GM18907 (cell line): ENCODE data around the gene SENP1.
"Not testable (repeated sequence)": the region's sequence is repeated elsewhere in the genome, so short reads cannot be mapped to it uniquely, and the experiment has no call there.

Experiments used
- ATAC-seq: cut with Tn5 transposase; IDR thresholded peaks from one replicate; pipeline ENCODE4 v1.9.1; 2021; ENCODE audit warnings: mild to moderate bottlenecking, moderate library complexity; ENCODE audit not compliant: unreplicated experiment

The SENP1 gene

DNA sequence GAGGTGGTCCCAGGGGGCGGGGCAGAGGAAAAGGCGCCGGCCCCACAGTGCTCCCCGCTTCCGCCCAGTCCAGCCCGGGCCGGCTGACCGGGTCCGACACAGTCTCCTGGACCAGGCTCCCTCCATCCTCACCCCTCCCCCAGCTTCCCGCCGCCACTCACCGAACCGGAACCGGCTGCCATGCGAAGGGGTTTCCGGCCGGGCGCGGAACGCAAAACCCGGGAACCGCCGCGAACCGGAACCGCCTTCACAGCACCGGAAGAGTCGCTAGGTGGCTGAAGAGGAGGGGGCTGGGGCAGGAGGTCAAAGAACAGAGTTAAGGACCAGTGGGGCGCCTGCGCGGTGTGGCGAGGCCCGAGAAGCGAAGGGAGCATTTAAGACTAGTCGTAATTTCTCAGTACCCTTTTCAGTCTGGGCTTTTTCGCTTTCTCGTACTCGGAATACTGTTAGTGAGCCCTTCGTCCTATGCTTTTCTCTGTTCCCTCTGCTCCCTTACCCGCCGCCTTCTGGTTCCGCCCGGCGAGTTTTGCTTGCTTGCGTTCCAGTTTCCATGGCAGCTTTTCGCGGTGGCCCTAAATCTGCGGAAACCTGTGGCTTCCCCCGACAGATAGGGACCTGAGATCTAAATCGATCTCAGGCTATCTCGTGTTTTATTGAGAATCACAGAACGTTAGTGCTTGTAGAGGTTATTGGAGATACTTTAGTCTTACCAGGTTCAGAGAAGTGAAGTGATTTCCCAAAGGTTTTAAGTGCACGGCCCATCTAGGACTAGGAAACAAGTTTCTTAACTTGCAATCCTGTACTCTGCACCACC, at the start of gene SENP1:
Gene SENP1 (minus strand): TSS at position 213 of the 814 bp plus-strand sequence. CDS start 4,607 bp downstream, outside the sequence.
- peak; percentile 74 for ATAC-seq

DNA sequence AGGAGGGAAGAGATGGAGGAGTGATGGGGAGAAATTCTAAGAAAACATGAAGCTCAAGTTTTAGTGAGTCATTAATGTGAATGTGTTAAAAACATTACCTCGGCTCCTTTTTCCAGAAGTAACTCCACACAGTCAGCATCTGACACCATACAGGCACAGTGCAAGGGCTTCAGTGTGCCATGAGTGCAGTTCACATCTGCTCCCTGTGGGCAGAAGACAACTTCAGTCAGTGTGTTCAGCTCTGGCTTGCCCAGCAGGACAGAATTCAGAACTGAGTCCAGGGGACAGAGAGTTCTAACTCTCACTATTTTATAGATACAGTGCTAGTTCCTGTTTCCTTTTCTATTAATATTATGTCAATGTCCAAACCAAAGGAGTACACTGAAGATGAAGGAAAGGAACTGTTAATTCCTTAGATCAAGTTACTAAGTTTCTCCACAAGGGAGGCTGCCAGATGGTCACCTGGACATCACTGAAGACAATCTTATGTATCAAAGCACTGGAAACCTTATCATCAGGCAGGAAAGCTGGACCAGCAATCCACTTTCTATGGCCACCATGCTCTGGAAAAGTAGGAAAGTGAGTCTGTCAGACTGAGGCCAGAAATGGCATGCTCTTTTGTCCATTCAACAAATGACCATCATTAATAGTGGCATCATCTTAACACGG, 45.4 kb upstream of the SENP1 start:
- ATAC-seq, result no peak

DNA sequence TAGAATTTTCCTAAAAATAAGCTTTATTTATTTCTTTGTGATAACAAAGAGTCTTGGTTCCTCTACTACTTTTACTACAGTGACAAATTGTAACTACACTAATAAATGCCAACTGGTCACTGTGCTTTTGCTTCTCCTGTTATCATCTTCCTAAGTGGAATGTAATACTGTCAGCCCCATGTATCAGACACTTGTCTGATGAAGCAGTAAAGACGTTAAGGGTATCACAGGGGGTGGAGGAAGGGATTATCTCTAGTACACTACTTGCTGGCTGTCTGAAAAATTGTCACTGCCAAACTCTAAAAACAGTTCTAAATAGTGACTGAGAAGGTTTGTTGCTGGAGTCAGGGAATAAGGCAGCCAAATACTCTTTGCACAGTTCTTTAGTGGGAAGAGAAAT, 40.1 kb upstream of the SENP1 start:
- no peak for ATAC-seq

DNA sequence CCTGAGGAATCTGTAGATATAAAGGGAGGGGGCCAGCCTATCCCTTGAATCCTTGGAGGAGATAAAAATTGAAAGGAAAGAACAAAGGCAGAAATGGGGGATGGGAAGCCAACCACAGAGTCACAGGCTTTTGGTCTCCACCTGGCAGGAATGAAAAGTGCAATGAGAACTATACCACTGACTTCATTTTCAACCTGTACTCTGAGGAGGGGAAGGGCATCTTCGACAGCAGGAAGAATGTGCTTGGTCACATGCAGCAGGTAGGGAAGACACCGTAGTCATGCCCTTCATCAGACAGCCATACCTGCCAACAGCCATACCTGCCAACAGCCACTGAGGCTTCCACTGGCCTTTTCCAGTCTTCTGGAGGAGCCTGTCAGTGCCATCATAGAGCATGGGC, 38.0 kb upstream of the SENP1 start:
- ATAC-seq, result no peak

DNA sequence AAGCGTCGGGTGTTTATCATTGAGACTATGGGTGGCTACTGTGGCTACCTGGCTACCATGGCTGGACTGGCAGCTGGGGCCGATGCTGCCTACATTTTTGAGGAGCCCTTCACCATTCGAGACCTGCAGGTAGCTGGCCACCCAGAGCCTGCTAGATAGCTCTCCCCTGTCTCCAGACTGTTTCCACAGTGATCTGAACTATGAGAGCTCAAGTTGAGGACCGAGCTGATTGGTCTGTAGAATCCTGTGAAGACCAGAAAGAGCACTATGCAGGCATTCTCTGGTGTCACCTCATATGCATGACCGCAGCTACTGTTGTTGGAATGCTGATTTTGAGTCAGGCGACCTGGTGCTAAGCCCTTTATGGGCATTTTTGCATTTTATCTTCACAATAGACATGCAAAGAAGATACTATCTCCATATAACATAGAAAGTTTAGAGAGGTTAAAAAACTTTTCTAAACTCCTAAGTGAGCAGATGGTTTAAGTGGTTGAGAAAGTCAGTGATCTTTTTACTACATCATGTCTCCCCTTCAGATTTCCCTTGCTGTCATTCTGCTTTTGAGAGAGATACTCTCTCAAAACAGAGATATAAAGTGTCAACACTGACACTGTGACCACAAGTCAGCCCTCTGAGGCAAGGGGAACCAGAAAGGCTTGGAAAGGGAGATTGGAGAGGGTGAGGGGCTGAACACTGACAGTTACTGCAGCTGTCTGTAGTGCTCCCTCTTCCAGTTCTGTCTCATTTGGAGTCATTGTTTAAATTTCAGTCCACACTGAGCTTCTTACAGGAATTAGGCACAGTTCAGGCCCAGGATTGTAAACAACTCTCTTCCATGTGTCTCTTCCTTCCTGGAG, 37.2 kb upstream of the SENP1 start:
- no peak for ATAC-seq

DNA sequence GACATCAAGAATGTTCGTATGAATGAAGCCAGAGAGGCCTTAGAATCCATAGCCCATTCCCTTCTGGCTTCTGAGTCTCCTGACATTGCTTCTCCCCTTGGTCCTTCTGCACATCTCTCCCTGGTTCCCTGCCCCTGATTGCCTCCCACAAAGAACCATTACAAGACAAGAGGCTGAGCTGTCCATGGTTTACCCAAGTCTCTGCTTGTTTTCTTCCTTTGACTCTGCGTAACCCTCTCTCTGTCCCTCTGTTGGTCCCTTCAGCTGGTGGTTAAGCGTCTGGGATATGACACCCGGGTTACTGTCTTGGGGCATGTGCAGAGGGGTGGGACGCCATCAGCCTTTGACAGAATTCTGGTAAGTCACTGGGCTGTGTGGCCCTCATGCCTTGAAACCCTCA, 29.1 kb upstream of the SENP1 start:
- no peak for ATAC-seq

DNA sequence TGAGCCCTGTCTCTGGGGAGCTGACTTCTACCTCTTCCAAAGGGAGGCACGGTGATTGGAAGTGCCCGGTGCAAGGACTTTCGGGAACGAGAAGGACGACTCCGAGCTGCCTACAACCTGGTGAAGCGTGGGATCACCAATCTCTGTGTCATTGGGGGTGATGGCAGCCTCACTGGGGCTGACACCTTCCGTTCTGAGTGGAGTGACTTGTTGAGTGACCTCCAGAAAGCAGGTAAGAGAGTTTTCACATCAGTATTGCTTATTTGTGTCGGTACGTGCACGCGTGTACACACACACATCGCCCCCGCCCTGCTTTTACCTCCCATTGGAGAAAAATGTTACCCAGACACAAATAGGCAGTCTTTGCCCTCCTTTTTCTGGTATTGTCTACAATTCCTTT, 26.9 kb upstream of the SENP1 start:
- no peak for ATAC-seq

DNA sequence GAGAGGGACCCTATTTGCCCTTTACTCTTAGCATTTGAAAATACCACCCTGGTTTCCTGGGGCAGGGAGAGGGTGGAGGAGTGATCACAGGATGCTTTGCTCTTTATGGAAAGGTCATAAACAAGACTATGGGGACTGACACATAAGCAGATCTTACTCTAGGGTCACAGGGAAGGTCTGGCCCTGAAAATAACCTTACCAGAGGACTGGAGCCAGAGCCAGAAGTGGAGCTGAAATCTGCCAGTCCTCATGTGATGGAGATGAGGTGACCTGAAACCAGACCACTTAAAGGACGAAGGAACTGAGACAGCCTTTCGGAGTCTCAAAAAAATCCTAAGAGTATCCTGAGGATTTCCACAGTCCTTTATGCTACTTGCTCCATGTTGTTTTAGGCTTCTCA, 25.6 kb upstream of the SENP1 start:
- no peak for ATAC-seq

DNA sequence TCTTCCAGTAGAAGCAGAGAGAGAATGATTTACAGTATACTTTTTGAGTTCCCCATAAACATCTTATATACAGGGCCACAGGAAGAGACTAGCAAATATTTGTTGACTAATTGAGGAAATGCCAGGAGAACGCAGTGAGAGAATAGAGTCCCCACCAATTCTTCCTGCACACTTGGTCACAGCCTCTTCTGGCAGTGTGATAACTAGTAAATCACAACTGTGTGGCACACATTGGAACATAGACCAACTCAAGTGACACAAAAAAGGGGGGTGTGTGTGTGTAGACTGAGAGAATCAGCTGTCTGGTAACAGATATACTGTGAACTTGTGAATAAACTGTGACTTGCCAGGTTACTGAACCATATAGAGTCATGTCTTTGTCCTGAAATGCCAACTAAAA, 23.5 kb upstream of the SENP1 start:
- no peak for ATAC-seq

DNA sequence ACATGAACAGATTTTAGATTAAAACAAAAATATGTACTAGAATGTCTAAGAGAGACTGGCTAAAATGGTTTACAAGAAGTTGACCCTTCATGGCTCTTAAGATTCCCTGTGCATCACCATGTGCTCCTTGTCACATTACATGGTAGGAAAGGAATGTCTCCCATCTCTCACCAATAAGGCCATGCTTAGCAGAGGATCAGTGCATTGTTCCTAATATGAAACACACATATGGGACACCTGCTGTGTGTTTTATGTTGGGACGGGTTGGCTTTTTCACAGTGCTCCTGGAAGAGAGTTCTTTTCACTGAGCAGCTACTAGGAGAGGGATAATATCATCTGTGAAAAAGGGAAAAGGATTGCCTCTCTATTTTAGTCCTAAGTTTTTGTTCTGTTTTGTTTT, 22.9 kb upstream of the SENP1 start:
- no peak for ATAC-seq

DNA sequence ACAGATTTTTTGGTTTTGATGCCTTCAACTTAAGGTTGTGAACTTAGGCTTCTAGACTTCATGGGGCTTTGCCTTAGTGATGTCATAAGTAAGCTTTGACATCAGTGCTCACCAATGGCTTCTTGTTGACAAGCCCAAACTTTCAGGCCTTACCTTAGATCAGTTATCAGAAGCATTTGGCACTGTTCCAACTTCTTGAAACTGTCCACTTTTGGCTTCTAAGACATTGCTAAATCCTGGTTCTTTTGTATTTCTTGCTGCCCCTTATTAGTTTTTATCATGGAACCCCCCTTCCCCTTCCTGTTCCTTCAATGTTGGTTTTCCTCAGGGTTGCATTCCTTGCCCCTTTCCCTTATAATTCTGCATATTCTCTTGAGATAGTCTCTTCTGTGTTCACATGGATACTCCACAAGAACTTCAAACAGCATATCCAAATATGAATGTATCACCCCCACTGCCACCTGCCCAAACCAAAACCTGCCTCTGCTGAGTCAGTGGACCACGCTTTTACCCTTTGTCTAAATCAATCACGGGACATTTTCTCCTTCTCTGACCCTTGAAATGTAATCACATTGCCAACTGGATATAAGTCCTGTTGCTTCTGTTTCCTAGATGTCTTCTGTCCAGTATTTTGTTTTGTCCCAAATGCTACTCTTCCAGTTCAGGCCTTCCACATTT, 21.2 kb upstream of the SENP1 start:
- no peak for ATAC-seq

DNA sequence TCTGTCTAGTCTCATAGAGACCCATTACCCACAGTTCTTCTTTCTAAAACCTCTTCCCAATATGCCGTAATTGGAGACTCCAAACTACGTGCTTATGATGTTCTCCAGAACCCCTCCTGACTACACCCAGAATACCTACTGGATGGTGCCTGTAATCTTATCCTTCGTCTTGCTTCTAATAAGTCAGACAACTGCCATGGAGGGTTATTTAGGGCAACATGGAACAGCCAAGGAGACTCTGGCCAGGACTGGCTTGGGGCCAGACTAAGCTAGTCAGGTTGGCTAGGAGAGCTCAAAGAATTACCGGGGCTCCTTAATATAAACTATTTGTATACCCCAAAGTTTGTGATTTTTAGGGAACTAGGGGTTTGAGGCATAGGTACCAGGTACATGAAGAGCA, 20.1 kb upstream of the SENP1 start:
- ATAC-seq, result no peak

DNA sequence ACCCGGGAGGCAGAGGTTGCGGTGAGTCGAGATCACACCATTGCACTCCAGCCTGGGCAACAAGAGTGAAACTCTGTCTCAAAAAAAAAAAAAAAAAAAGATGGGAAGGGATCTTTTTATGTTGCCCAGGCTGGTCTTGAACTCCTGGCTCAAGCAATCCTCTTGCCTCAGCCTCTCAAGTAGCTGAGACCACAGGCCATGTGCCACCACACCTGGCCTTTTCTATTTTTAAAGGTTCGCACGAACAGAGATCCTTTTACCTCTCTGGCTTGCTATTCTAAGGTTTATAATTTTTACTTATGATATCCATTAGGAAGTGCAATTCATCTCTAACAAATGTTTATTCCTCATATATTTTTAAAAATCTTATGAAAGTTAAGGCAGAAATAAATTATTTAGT, 19.7 kb upstream of the SENP1 start:
- not testable (repeated sequence) for ATAC-seq

DNA sequence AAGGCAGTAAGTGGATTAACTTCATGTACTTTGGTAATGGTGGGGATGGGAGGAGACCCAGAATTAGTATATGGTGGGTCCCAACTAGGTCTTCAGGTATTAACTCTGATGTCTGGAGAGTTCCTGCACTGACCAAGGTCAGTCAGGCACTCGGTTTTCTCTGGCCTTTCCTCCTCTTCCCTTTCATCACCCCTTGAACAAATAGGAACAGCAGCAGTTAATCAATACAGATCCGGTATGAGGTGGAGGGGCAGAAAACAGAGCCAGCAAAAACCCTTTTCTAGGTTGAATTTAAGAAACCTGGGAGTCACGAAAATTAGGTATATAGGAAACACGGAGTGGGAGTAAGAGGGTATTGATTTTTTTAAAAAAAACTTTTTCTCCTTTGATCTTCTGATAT, 17.3 kb upstream of the SENP1 start:
- ATAC-seq, result no peak

DNA sequence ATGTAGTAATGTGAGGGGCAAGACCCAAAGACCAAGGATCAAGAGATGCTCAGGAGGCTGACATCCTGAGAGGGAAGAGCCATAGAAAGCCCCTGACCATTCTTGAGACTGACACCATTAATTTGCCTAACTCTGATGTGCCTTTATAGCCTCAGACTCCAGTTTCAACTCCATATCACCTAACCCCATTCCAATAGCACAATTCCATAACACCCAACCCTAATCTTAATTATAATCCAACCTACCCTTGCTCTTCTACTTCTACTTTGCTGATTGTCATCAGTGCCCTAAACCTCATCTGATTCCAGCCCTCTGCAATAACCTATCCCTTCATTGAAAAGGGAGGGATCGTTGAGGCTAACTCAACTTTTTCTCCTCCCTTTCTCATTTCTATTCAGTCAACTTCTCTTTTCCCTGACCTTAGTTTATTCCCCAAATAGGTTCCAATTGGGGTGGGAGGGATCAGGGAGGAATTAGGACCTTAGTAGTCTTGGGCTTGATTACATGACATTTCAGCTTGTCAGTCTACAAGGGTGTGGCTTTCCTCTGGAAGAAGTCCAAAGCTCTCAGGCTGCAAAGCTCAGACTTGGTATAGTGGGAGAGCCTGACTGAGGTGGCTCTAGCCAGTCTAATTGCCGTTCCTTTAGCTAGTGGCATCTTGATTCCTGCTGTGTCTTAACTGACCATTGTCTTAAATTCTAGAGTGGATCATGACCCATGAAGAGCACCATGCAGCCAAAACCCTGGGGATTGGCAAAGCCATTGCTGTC, 16.4 kb upstream of the SENP1 start:
- no peak for ATAC-seq

DNA sequence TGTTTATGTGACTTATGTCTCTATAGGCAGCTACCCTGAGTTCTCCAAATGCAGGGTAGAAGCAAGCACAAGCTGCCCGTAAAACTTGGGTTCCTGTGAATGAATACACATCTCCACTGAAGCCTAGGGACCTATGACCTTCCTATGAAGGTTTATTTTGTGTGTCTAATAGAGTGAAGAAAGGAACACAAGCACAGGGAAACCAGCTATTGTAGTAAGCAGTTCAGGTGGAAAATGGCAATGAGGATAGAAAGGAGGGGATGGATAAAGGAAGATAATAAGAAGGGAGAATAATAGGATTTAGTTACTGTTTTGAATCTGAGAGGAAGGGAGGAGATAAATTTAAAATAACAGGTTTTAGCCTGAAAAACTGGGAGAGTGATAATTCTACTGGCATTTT, 15.6 kb upstream of the SENP1 start:
- ATAC-seq, result no peak

DNA sequence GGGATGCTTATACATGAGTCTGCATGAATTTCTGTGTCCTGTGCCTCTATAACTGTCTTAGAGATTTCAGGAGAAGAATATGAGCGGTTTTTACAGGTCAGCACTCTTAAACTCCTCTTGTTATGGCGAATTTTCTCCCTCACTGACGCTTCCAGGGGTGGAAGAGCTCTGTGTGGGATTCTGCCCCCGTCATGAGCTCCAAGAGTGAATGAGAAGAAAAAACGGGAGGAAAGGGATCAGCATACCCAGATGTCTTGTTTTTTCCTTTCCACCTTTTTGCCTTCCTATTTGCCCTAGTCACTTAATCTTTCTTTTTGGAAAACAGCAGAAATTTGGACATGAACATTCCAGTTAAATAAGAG, 13.9 kb upstream of the SENP1 start:
- ATAC-seq, result no peak

DNA sequence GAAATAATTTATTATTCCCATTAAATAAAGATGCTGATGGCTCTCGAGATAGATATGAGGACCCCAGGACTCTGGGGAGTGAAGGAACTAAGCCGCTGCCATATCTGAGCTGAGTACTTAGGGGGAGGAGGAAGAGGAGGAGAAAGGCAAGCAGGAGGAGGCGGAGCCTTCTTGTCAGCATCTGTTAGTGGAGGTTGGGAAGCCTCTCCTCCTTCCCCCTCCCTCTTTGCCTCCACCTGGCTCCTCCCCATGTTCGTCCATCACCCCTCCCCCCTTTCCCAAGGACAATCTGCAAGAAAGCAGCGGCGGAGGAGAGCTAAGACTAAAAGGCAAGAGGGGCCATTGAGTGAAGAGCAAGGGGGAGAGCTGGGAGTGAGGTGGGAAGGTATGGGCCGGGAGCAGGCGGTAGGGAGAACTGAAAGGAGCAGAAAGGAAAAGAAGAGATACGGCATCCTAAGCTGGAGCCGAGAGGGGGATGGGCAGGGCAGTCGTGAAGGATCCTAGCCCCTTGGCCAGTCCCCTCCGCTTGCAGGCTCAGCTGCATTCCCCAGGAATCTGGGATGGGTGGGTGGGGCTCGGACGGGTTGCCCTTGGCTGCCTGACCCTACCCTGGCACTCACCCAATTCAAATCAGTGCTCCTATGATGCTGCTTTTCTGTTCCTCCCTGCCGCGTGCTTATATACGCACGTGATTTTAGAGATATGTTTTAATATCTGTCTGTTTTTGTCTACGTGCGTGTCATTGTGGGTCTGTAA, 13.4 kb upstream of the SENP1 start, which contains the start of gene PFKM:
Gene PFKM (plus strand): TSS at position 287 of the 756 bp plus-strand sequence. CDS start 3,411 bp downstream, outside the sequence.
- ATAC-seq, result peak; percentile 100

DNA sequence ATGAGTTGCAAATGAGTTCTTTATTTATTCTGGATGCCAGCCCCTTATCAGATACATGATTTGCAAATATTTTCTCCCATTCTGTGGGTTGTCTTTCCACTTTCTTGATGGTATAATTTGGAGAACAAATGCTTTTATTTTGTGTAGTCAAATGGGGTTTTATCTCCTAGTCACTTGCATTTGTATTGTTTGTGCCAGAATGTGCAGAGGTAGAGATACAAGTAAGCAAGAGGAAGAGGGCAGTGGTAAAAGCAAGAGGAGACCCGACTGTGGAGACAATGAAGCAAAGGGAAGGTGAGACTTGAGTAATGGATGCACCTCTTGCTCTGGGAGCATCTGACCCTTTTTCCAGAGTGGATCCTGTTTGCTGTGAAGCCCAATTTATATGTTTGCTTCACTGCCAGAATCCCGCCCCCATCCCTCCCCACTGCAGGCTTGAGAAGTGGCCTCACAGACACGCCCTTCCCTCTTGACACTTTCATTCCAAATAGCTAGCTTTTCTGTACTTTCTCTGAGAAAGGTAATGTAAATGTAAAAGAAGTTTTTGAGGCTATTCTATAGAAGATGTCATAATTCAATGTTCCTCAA, 12.5 kb upstream of the SENP1 start:
- ATAC-seq, result no peak
